ENCODE data around the gene TENT4A. TPM values are rescaled to one million over a fixed set of nuclear protein-coding genes. Genes with fewer than 3 reads are reported as not detected.

The TENT4A gene
- total RNA-seq, 1 experiment from 2014 or later = 5.5 TPM

GRCh38 chr5:6732634-6733410 is 19.6 kb downstream of the TENT4A start:
- peak; percentile 56 for DNase-seq (ENCODE audit: low read depth)

GRCh38 chr5:6733411-6734242 is 20.4 kb downstream of the TENT4A start:
- no peak for DNase-seq (ENCODE audit: low read depth)

GRCh38 chr5:6734243-6734700 is 21.0 kb downstream of the TENT4A start:
- no peak for DNase-seq (ENCODE audit: low read depth)

GRCh38 chr5:6734781-6735180 is 21.5 kb downstream of the TENT4A start:
- no peak for DNase-seq (ENCODE audit: low read depth)

GRCh38 chr5:6736106-6736505 is 22.9 kb downstream of the TENT4A start:
- DNase-seq (ENCODE audit: low read depth) = no peak

- DNase-seq (ENCODE audit: low read depth) = no peak
Measured at GRCh38 chr5:6736524-6737042, 23.4 kb downstream of the TENT4A start.

- no peak for DNase-seq (ENCODE audit: low read depth)
Measured at GRCh38 chr5:6737043-6737941, 24.1 kb downstream of the TENT4A start.

GRCh38 chr5:6739603-6740002 is 26.4 kb downstream of the TENT4A start:
- DNase-seq (ENCODE audit: low read depth) = no peak

- DNase-seq (ENCODE audit: low read depth) = no peak
Measured at GRCh38 chr5:6740586-6741150, 27.4 kb downstream of the TENT4A start.

- no peak for DNase-seq (ENCODE audit: low read depth)
Measured at GRCh38 chr5:6742081-6742758, 29.0 kb downstream of the TENT4A start.

- DNase-seq (ENCODE audit: low read depth) = no peak
Measured at GRCh38 chr5:6743161-6743560, 29.9 kb downstream of the TENT4A start.

- DNase-seq (ENCODE audit: low read depth) = no peak
Measured at GRCh38 chr5:6744841-6745705, 31.8 kb downstream of the TENT4A start.

- peak; percentile 40 for DNase-seq (ENCODE audit: low read depth)
Measured at GRCh38 chr5:6745706-6746222, 32.5 kb downstream of the TENT4A start.

GRCh38 chr5:6746244-6746643 is 33.0 kb downstream of the TENT4A start:
- DNase-seq (ENCODE audit: low read depth) = no peak

GRCh38 chr5:6747103-6747502 is 33.9 kb downstream of the TENT4A start:
- no peak for DNase-seq (ENCODE audit: low read depth)

GRCh38 chr5:6748142-6748541 is 34.9 kb downstream of the TENT4A start:
- no peak for DNase-seq (ENCODE audit: low read depth)

GRCh38 chr5:6749026-6749716 is 35.9 kb downstream of the TENT4A start:
- no peak for DNase-seq (ENCODE audit: low read depth)

GRCh38 chr5:6750142-6750840 is 37.1 kb downstream of the TENT4A start:
- no peak for DNase-seq (ENCODE audit: low read depth)
